HepG2 (cell line): ENCODE measurements around the gene COL13A1.

Experiments
- CTCF ChIP-seq: sonication (generic); formaldehyde crosslinking; IDR thresholded peaks from 2 replicates; pipeline ENCODE4 v1.5.0; 2020; ENCODE audit warnings: mild to moderate bottlenecking, missing genetic modification reagents, moderate library complexity
- DZIP1 ChIP-seq: sonication (generic); formaldehyde crosslinking; IDR thresholded peaks from 2 replicates; pipeline ENCODE4 v1.5.0; 2020; ENCODE audit warnings: mild to moderate bottlenecking, missing genetic modification reagents
- EP300 ChIP-seq, 3 experiments: sonication (generic) in 1 of 3; formaldehyde crosslinking in 1 of 3; IDR thresholded peaks; 2 replicates each; pipeline versions ENCODE4 v1.5.1 to v1.6.1; 2011 to 2020; ENCODE audit warnings: low read depth in 2 of 3, low read length in 2 of 3, borderline replicate concordance in 1 of 3, improper control_type of control experiment in 1 of 3, mild to moderate bottlenecking in 1 of 3, missing genetic modification reagents in 1 of 3, moderate library complexity in 1 of 3
- KDM5A ChIP-seq: fragments of 200-600 bp; sonication (generic); IDR thresholded peaks from 2 replicates; pipeline ENCODE4 v1.7.0; 2018; ENCODE audit warnings: antibody characterized with exemption, mild to moderate bottlenecking, low read length, borderline replicate concordance
- PATZ1 ChIP-seq: sonication (generic); formaldehyde crosslinking; IDR thresholded peaks from 2 replicates; pipeline ENCODE4 v1.4.0; 2020; ENCODE audit warnings: missing genetic modification reagents
- POLR2A ChIP-seq, 2 experiments: IDR thresholded peaks; 2 replicates each; pipeline ENCODE4 v1.6.1; 2011; ENCODE audit warnings: low read depth in 2 of 2, low read length in 2 of 2, mild to moderate bottlenecking in 1 of 2, moderate library complexity in 1 of 2; ENCODE audit not compliant: insufficient read depth in 1 of 2
- RAD21 ChIP-seq: fragments of 450-650 bp; formaldehyde crosslinking; IDR thresholded peaks from 2 replicates; pipeline ENCODE4 v1.5.0; 2020; ENCODE audit warnings: mild to moderate bottlenecking
- ZNF629 ChIP-seq: sonication (generic); formaldehyde crosslinking; conservative IDR thresholded peaks from 2 replicates; pipeline ENCODE4 v1.5.0; 2020; ENCODE audit warnings: missing genetic modification reagents

- TF ChIP-seq EP300 (IDR thresholded peaks at IDR 0.05; ENCODE audit: low read depth in 2 of 2, low read length in 2 of 2): no peak
- no peak for TF ChIP-seq EP300 (CRISPR knock-in tag; IDR thresholded peaks at IDR 0.05; ENCODE audit: borderline replicate concordance)
- TF ChIP-seq PATZ1 (CRISPR knock-in tag): no peak
- no peak for TF ChIP-seq CTCF (CRISPR knock-in tag)
- TF ChIP-seq POLR2A (IDR thresholded peaks at IDR 0.05; ENCODE audit: insufficient read depth in 1 of 2, low read depth in 2 of 2, low read length in 2 of 2): no peak
- TF ChIP-seq ZNF629 (CRISPR knock-in tag): no peak
- no peak for TF ChIP-seq RAD21
- no peak for TF ChIP-seq KDM5A
- no peak for TF ChIP-seq DZIP1 (CRISPR knock-in tag)
These were observed 114.4 kb downstream of the COL13A1 start for GRCh38 chr10:69916118-69916517.
